ENCODE results near the gene CASKIN2. TPM values are rescaled to one million over a fixed set of nuclear protein-coding genes. Genes with fewer than 3 reads are reported as not detected.

The CASKIN2 gene
- total and polyA plus RNA-seq, 2 experiments from 2014 or later, result 1.9 to 6.2 TPM

GRCh38 chr17:75505152-75505409 is 10.3 kb downstream of the CASKIN2 start:
- Histone ChIP-seq H3K9me2 (ENCODE audit: insufficient read depth) (no peaks in the 10 kb centered on the region), H3K9me3 (ENCODE audit: low read depth) (no peaks in the 10 kb centered on the region), H3K27me3 (replicated peaks; ENCODE audit: insufficient read depth) (no peaks in the 10 kb centered on the region), H3F3A (ENCODE audit: insufficient read depth) (no peaks in the 10 kb centered on the region), H3K4me3 (no peak overlapping the region), H3K36me3 (ENCODE audit: low read depth) (peaks cover 4% of the 10 kb centered on the region; the same call in 1 of the 2 replicates), H3K27ac (no peak overlapping the region), H4K20me1 (ENCODE audit: insufficient read depth) (no peaks in the 10 kb centered on the region), H3K79me2 (ENCODE audit: insufficient read depth) (no peaks in the 10 kb centered on the region), H3K4me1 (ENCODE audit: insufficient read depth) (no peaks in the 10 kb centered on the region), H3K4me2 (ENCODE audit: unreplicated experiment) (no peak overlapping the region), H3K9ac (no peak overlapping the region), H2AFZ (no peak overlapping the region)
- in situ Hi-C loops (cut with MboI), result no loop called here
- 87 to 94% methylated on average over 3 to 4 of the region's 4 CpGs for WGBS, 2 experiments (ENCODE audit: low coverage in 1 of 2, low lambda C conversion rate in 2 of 2, missing lambda C conversion rate in 2 of 2)
- no peak for DNase-seq
- no peak for TF ChIP-seq EZH2 (IDR thresholded peaks at IDR 0.05; ENCODE audit: insufficient read depth, poor library complexity, severe bottlenecking)
- TF ChIP-seq EZH2phosphoT487 (IDR thresholded peaks at IDR 0.05; ENCODE audit: insufficient read depth, low read depth), result no peak

- no peak for TF ChIP-seq EZH2 (IDR thresholded peaks at IDR 0.05; ENCODE audit: insufficient read depth, poor library complexity, severe bottlenecking)
- TF ChIP-seq EZH2phosphoT487 (IDR thresholded peaks at IDR 0.05; ENCODE audit: insufficient read depth, low read depth), result no peak
- Histone ChIP-seq H3F3A (ENCODE audit: insufficient read depth) (no peaks in the 10 kb centered on the region), H3K27me3 (replicated peaks; ENCODE audit: insufficient read depth) (no peaks in the 10 kb centered on the region), H3K4me3 (no peak overlapping the region), H3K9me3 (ENCODE audit: low read depth) (no peaks in the 10 kb centered on the region), H4K20me1 (ENCODE audit: insufficient read depth) (no peaks in the 10 kb centered on the region), H3K4me2 (ENCODE audit: unreplicated experiment) (no peak overlapping the region), H3K36me3 (ENCODE audit: low read depth) (peaks cover 4% of the 10 kb centered on the region; the same call in 1 of the 2 replicates), H3K9me2 (ENCODE audit: insufficient read depth) (no peaks in the 10 kb centered on the region), H3K4me1 (ENCODE audit: insufficient read depth) (no peaks in the 10 kb centered on the region), H3K79me2 (ENCODE audit: insufficient read depth) (no peaks in the 10 kb centered on the region), H2AFZ (no peak overlapping the region), H3K27ac (no peak overlapping the region), H3K9ac (no peak overlapping the region)
- DNase-seq, result peak; percentile 48
- WGBS, 2 experiments (ENCODE audit: low coverage in 1 of 2, low lambda C conversion rate in 2 of 2, missing lambda C conversion rate in 2 of 2), result 83 to 85% methylated on average over 12 to 32 of the region's 32 CpGs
- in situ Hi-C loops (cut with MboI), result no loop called here
Measured at GRCh38 chr17:75504347-75505151, 10.8 kb downstream of the CASKIN2 start.

GRCh38 chr17:75503976-75504346 is 11.4 kb downstream of the CASKIN2 start:
- Histone ChIP-seq H3K9ac (no peak overlapping the region), H3F3A (ENCODE audit: insufficient read depth) (no peaks in the 10 kb centered on the region), H3K79me2 (ENCODE audit: insufficient read depth) (no peaks in the 10 kb centered on the region), H3K9me3 (ENCODE audit: low read depth) (no peaks in the 10 kb centered on the region), H3K4me2 (ENCODE audit: unreplicated experiment) (no peak overlapping the region), H3K27ac (no peak overlapping the region), H2AFZ (no peak overlapping the region), H3K9me2 (ENCODE audit: insufficient read depth) (no peaks in the 10 kb centered on the region), H3K27me3 (replicated peaks; ENCODE audit: insufficient read depth) (no peaks in the 10 kb centered on the region), H3K4me1 (ENCODE audit: insufficient read depth) (no peaks in the 10 kb centered on the region), H3K36me3 (ENCODE audit: low read depth) (peaks cover 4% of the 10 kb centered on the region; the same call in 1 of the 2 replicates), H3K4me3 (no peak overlapping the region), H4K20me1 (ENCODE audit: insufficient read depth) (no peaks in the 10 kb centered on the region)
- WGBS, 2 experiments (ENCODE audit: low coverage in 1 of 2, low lambda C conversion rate in 2 of 2, missing lambda C conversion rate in 2 of 2), result 72 to 90% methylated on average over 4 to 12 of the region's 13 CpGs
- in situ Hi-C loops (cut with MboI), result no loop called here
- TF ChIP-seq EZH2 (IDR thresholded peaks at IDR 0.05; ENCODE audit: insufficient read depth, poor library complexity, severe bottlenecking) (no peak), EZH2phosphoT487 (IDR thresholded peaks at IDR 0.05; ENCODE audit: insufficient read depth, low read depth) (no peak)
- DNase-seq, result no peak

DNA sequence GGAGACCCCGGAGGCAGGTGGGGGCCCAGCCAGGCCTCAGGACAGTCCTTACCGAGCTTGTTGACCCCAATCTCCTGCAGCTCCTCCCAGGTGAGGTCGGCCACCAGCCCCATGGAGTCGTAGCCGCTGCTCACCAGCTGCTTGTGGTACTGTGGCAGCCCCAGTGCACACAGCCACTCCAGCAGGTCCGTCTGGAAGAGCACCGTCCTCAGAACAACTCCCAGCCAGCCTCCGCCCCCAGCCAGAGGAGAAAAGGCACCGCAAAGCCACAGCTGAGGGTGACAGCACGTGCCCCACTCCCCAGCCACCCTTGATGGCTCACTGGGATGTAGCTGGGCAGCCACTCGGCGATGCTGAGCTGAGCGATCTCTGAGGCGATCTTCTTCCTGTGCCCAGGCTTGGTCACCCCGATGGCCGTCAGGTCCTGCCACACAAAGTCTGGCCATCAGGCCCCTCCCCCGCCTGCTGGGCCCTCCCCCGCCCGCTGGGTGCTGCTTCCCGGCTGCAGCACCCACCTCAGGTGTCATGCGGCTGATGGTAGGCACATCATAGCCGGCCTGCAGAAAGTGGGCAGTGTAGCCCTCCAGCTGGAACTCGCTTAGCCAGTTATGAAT is 11.9 kb downstream of the CASKIN2 start:
- Histone ChIP-seq H3K4me2 (ENCODE audit: unreplicated experiment) (no peak overlapping the region), H2AFZ (no peak overlapping the region), H3K4me3 (no peak overlapping the region), H3K9me3 (ENCODE audit: low read depth) (no peaks in the 10 kb centered on the region), H4K20me1 (ENCODE audit: insufficient read depth) (no peaks in the 10 kb centered on the region), H3F3A (ENCODE audit: insufficient read depth) (no peaks in the 10 kb centered on the region), H3K9ac (no peak overlapping the region), H3K27me3 (replicated peaks; ENCODE audit: insufficient read depth) (no peaks in the 10 kb centered on the region), H3K79me2 (ENCODE audit: insufficient read depth) (no peaks in the 10 kb centered on the region), H3K4me1 (ENCODE audit: insufficient read depth) (no peaks in the 10 kb centered on the region), H3K9me2 (ENCODE audit: insufficient read depth) (no peaks in the 10 kb centered on the region), H3K36me3 (ENCODE audit: low read depth) (peaks cover 4% of the 10 kb centered on the region; the same call in 1 of the 2 replicates), H3K27ac (no peak overlapping the region)
- 85 to 88% methylated on average over 21 to 23 of the region's 23 CpGs for WGBS, 2 experiments (ENCODE audit: low coverage in 1 of 2, low lambda C conversion rate in 2 of 2, missing lambda C conversion rate in 2 of 2)
- no peak for DNase-seq
- in situ Hi-C loops (cut with MboI), result no loop called here
- TF ChIP-seq EZH2 (IDR thresholded peaks at IDR 0.05; ENCODE audit: insufficient read depth, poor library complexity, severe bottlenecking) (no peak), EZH2phosphoT487 (IDR thresholded peaks at IDR 0.05; ENCODE audit: insufficient read depth, low read depth) (no peak)
